NCI-H1694 (cell line): Measurements from ENCODE around the gene TENT5A.
"Not testable (repeated sequence)": the region's sequence is repeated elsewhere in the genome, so short reads cannot be mapped to it uniquely, and the experiment has no call there.

Experiments used
- DNase-seq: peaks from one replicate; lab custom pipeline; 2025; lab: John Stamatoyannopoulos, UW

The TENT5A gene

DNA sequence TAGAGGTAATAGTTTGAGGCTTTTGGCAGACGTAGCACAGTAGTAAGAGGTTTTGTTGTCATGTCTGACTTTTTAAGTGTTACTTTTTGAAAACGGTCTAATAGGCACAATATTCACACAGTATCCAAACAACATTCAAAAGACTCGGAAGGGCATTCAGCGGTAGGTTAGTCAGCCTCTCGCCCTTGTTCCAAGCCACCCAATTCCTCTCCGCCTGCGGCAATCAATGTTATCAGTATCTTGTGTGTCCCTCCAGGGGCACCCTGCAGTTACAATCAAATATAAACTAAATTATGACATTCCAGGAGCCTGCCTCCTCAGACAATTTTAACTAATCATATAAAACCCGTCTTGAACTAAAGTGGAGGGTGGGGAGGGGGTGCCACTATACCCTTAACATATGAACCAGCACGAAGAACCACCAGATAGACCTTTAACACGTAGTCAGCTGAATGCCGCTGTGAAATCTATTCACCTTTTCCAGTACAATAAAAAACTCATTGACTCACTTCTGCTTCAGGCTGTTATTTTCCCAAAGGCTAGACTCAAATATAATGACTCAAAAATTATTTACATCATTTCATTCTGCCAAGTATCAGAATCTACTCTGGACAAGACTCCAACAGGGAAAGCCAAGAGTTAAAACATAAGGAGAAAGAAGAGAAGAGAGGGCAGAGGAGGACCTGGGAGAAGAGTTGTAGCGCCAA is 1.6 kb downstream of the TENT5A start:
- no peak for DNase-seq

GRCh38 chr6:81750200-81750599 is 2.3 kb downstream of the TENT5A start:
- no peak for DNase-seq

GRCh38 chr6:81749707-81750106 is 2.8 kb downstream of the TENT5A start:
- no peak for DNase-seq

DNA sequence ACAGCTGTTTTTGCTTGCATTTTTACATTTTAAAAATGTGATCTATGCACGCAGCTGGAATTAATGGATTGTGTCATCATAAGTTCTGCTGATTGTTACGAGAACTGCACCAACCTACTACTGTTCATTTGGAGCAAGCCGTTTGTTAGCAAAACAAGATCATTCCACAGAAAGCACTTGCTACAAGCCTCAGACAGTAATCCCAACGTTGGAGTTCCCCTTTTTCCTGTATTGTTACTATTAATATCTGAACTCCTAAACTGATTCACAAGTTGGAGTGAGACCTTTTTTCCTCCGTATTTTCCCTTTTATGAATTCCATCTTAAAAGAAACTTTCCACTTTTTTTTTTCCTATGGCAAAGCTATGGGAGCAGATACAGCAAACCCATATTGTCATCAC is 3.5 kb downstream of the TENT5A start:
- no peak for DNase-seq

DNA sequence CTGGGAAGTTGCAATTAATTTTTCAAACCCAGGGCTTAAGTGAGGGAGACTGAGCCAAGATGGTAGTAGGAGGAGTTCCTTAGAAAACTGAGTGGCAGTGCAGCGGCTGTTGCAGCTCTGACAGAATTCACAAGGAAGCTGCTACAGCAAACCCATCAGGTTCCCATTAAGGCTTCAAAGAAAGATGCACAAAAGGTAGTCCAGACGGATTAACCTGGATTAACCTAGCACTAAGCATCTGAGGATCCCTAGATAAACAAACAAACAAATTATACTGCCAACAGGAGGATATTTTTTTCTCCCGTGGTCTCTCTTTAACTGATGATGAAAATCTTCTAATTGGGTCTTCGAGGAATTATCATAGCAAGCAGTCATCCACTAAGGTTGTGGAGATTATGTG is 5.2 kb downstream of the TENT5A start:
- no peak for DNase-seq

GRCh38 chr6:81744131-81744530 is 8.3 kb downstream of the TENT5A start:
- DNase-seq, result no peak

GRCh38 chr6:81743649-81744048 is 8.8 kb downstream of the TENT5A start:
- DNase-seq, result no peak

DNA sequence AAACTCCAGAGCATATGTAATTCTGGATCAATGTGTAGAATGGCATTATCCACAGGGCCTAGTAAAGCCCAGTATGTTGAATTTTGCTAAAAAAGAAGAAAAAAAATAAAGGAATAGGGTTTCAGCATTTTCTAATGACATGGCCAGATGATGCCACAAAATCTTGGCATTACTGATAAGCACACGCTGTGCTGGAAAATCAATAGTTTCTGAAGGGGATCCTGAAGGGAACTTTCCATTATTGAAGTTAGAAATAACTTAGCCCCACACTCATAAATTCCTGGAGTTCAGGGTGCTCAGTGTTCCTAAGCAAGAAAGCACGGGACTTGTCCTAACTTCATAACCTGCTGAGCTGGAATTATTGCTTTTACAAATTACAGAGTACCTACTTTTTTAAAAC is 10.8 kb downstream of the TENT5A start:
- no peak for DNase-seq

- not testable (repeated sequence) for DNase-seq
Observed at GRCh38 chr6:81740591-81740990, 11.9 kb downstream of the TENT5A start.

DNA sequence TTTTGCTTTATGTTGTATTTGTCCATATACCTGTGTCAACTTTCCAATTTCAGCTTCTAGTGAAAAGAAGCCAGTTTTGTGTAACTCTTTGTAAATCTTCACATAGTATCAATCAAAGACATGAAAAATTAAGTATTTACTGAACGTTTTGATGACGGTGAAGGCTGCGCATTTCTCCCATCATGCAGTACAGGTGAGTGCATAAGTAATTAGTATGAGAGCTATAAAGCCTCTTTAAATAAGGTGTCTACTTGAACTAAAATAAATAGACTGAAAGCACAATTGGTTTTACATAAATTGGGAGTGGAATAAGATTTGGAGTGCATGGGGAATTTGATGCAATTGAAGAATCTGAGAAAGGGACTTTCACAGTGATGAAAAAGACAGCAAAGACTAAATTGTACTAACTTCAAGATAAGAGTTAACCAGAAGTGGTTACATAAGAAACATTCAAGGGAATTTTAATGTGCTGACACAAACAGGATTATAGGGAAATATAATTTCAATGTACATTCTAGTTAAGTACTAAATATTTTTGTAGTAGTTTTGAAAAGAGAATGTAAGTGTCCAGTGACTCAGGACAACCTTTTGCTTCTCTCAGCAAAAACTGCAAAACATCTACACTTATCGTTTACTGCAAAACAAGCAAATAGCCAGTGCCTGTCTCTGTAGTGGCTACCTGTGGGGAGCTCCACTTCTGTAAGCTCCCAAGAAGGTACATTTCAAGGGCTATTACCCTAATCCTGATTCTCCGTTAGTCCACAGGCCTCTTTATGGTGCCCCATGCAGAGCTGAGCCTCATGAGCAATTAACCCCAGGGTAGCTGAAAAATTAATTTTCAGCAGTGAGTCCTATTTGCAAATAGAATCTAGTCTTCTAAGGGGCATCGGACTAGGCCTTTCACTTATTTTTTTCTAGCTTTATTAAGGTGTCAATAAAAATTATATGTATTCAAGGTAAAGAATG is 13.0 kb downstream of the TENT5A start:
- DNase-seq, result no peak

DNA sequence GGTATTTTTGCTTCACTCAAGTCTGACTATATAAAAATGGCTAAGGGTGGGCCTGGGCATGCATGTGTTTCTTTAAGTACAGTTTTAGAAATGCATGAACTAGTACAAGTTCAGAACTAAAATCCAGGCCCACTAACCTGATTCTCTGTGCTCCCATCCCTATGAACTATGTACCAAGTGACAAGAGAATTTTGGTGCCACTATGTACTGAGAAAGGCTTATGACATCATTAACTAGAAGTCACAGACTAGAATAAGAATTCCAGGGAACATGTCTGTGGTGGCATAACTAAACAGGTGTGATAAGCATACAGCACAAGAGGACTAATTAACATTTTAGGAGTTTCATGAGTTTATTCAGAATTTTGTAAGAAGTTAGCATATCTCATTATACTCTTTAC is 16.1 kb downstream of the TENT5A start:
- DNase-seq, result no peak

GRCh38 chr6:81735756-81736380 is 16.6 kb downstream of the TENT5A start:
- DNase-seq, result no peak

GRCh38 chr6:81734500-81735150 is 17.9 kb downstream of the TENT5A start:
- no peak for DNase-seq

GRCh38 chr6:81734081-81734480 is 18.4 kb downstream of the TENT5A start:
- no peak for DNase-seq

DNA sequence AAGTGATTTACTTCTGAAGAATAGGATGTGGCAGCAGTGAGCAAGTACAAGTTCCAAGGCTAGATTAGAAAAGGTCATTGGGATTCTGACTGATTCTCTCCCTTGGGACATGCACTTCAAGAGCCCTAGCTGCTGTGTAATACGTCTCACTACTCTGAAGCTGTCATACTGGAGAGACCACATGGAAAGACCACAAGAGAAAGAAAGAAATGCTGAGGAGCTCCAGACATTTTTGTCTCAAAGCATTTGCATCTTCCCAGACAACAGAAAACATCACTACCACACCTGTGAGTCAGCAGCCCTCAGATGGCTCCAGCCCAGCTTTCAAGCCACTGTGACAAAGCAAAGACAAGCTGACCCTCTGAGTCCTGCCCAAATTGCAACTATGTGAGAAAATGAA is 20.7 kb downstream of the TENT5A start:
- no peak for DNase-seq

- DNase-seq, result no peak
Observed at GRCh38 chr6:81727876-81728517, 24.5 kb downstream of the TENT5A start.

- no peak for DNase-seq
Observed at GRCh38 chr6:81725127-81725526, 27.4 kb downstream of the TENT5A start.

DNA sequence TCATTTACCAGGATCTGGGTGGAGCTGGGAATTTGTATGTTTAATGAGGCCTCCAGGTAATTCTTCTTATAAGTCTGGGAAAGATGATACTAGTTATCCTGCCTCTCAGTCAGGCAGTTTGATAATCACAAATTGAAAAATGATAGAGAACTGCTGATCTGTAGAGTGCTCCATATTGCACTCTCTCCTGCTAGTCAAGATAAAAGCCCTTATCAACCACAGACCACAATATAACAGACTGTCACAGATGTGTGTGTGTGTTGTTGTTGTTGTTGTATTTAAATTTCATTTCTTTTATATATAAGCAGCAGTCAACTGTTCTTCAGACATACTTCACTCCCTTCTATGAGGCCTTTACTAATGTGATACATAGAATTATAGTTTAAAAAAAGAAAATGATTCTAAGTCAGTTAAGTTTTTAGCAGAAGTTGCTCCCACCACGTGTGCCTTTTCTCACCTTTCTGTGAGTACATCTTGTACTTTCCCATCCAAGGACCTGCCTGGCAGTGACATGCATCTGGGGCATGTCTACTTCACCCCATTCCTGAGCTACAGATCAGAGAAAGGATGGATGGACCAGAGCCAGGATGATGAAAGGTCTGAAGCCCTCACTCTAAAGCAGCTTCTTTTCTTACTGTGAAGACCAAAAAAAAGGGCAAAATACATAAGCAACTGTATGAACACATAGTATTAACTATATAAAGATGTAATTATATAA is 29.8 kb downstream of the TENT5A start:
- no peak for DNase-seq

DNA sequence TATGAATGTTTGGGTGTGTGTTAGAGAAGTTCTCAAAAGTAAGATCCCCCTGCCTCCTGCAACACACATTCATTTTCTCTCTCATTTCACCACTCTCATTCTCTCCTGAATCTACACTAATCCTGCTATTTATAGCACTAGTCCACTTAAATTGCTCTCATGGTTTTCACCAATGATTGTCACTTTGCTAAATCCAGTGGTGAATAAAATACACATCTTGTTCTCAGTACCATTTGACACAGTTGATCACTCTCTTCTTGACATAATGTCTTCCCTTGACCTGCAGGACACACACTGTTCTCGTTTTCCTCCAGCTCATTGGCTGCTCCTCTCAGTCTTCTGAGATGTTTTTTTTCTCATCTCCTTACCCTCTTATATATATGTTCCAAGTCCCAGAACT is 32.1 kb downstream of the TENT5A start:
- DNase-seq, result no peak

GRCh38 chr6:81718126-81718525 is 34.4 kb downstream of the TENT5A start:
- no peak for DNase-seq

DNA sequence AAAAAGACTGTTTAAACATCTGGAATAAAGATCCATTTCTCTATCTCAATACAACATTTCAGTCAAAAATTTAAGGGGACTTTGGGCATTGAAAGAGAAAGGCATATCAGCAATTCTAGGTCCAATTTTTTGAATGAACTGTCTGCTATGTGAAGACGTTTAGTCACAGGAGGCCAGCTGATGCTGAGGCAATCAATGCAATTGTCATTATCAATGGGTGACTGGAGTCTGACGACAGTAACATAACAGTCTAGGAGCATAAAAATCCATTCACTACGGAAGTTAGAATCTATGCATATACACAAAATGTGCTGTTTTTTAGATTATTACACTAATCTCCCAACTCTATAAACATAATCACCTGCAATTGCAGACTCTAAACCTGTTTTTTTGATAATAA is 37.8 kb downstream of the TENT5A start:
- DNase-seq, result no peak
